HepG2 (cell line): ENCODE measurements around the gene DCT. TPM values are rescaled to one million over a fixed set of nuclear protein-coding genes. Genes with fewer than 3 reads are reported as not detected.

Experiments
- ATAC-seq: fragments of 200-7000 bp; cut with Tn5 transposase; 3 replicates; pipeline ENCODE4 v1.9.1; 2020; ENCODE audit warnings: mild to moderate bottlenecking, moderate library complexity
- BruUV-seq: library from RNA; stranded (reverse); fragments of 400-500 nt; replicated peaks from 2 replicates; lab custom pipeline; 2021; lab: Mats Ljungman, UMichigan
- CTCF ChIA-PET: fragments of 300-600 bp; formaldehyde crosslinking; extraction: SDS; loops from one replicate; lab custom pipeline; 2021; ENCODE audit warnings: low total read pairs, inconsistent platforms, low intra/inter-chr PET ratio; lab: Yijun Ruan, JAX
- POLR2A ChIA-PET: fragments of 350-600 bp; sonication (Branson Sonifier 250); formaldehyde crosslinking; loops from one replicate; lab custom pipeline; 2020; ENCODE audit warnings: antibody characterized with exemption, inconsistent platforms; lab: Yijun Ruan, JAX
- DNase-seq: peaks from one replicate; pipeline ENCODE4 v3.0.0-alpha.2; 2015; ENCODE audit warnings: low spot score
- FAIRE-seq: peaks from 3 replicates; lab custom pipeline; 2011; peaks lifted over from hg19 to GRCh38; lab: Jason Lieb, UNC
- H2AFZ ChIP-seq: one replicate; pipeline ENCODE4 v1.6.1; 2011; ENCODE audit warnings: low read length, inconsistent platforms
- H3K27ac ChIP-seq: fragments of 300-600 bp; 3 replicates; pipeline ENCODE4 v1.8.0; 2011; ENCODE audit warnings: mixed run types, mild to moderate bottlenecking, mixed read lengths, low read length, inconsistent platforms; ENCODE audit not compliant: insufficient read depth; ENCODE audit errors: extremely low read length
- H3K27me3 ChIP-seq, 2 experiments: fragments of 200-600 bp in 1 of 2; 2 replicates in 1 of 2; 3 replicates in 1 of 2; pipeline versions ENCODE4 v1.6.0 to v1.8.0; 2011; ENCODE audit warnings: low read length in 2 of 2, mild to moderate bottlenecking in 2 of 2, moderate library complexity in 2 of 2, inconsistent platforms in 1 of 2; ENCODE audit not compliant: insufficient read depth in 2 of 2, control insufficient read depth in 1 of 2
- H3K36me3 ChIP-seq, 2 experiments: fragments of 200-600 bp in 1 of 2; replicated peaks in 1 of 2; 2 replicates in 1 of 2; 3 replicates in 1 of 2; pipeline versions ENCODE4 v1.5.1 to v1.8.0; 2011; ENCODE audit warnings: low read length in 2 of 2, inconsistent platforms in 1 of 2; ENCODE audit not compliant: insufficient read depth in 2 of 2, control insufficient read depth in 1 of 2
- H3K4me1 ChIP-seq: 2 replicates; pipeline ENCODE4 v1.5.1; 2012; ENCODE audit warnings: low read length, inconsistent platforms; ENCODE audit not compliant: insufficient read depth
- H3K4me2 ChIP-seq: 2 replicates; pipeline ENCODE4 v1.6.0; 2011; ENCODE audit warnings: low read depth, low read length, inconsistent platforms
- H3K4me3 ChIP-seq, 3 experiments: fragments of 200-600 bp in 1 of 3; sonication (generic), shearing (Covaris generic) in 1 of 3; replicated peaks in 1 of 3; 2 replicates each; pipeline ENCODE4 v1.5.1; 2011 to 2016; ENCODE audit warnings: low read length in 3 of 3, inconsistent platforms in 2 of 3, low read depth in 2 of 3, mild to moderate bottlenecking in 2 of 3, control low read depth in 1 of 3, mixed read lengths in 1 of 3; ENCODE audit not compliant: insufficient read depth in 1 of 3
- H3K79me2 ChIP-seq: one replicate; pipeline ENCODE4 v1.6.1; 2011; ENCODE audit warnings: low read length, inconsistent platforms; ENCODE audit not compliant: insufficient read depth
- H3K9ac ChIP-seq: 2 replicates; pipeline ENCODE4 v1.6.0; 2011; ENCODE audit warnings: mild to moderate bottlenecking, low read depth, low read length, inconsistent platforms; ENCODE audit not compliant: insufficient read depth
- H3K9me3 ChIP-seq: 2 replicates; pipeline ENCODE4 v1.5.1; 2012; ENCODE audit warnings: mild to moderate bottlenecking, low read length
- H4K20me1 ChIP-seq: 2 replicates; pipeline ENCODE4 v1.6.0; 2011; ENCODE audit warnings: inconsistent platforms, mild to moderate bottlenecking, low read length, moderate library complexity; ENCODE audit not compliant: insufficient read depth
- ATAD3A ChIP-seq: sonication (generic); formaldehyde crosslinking; IDR thresholded peaks from 2 replicates; pipeline ENCODE4 v1.4.0; 2020; ENCODE audit warnings: missing genetic modification reagents
- HMGXB3 ChIP-seq: sonication (generic); formaldehyde crosslinking; IDR thresholded peaks from 2 replicates; pipeline ENCODE4 v1.4.0; 2020; ENCODE audit warnings: missing genetic modification reagents, borderline replicate concordance
- PRDM4 ChIP-seq: sonication (generic); formaldehyde crosslinking; IDR thresholded peaks from 2 replicates; pipeline ENCODE4 v1.9.0; 2021; ENCODE audit warnings: missing genetic modification reagents, borderline replicate concordance
- SIX4 ChIP-seq: sonication (generic); formaldehyde crosslinking; IDR thresholded peaks from 2 replicates; pipeline ENCODE4 v1.4.0; 2020; ENCODE audit warnings: missing genetic modification reagents
- SRY ChIP-seq: sonication (generic); formaldehyde crosslinking; IDR thresholded peaks from 2 replicates; pipeline ENCODE4 v1.8.0; 2022; ENCODE audit warnings: mild to moderate bottlenecking, missing genetic modification reagents
- TBX2 ChIP-seq: sonication (generic); formaldehyde crosslinking; IDR thresholded peaks from 2 replicates; pipeline ENCODE4 v1.5.0; 2020; ENCODE audit warnings: missing genetic modification reagents, mild to moderate bottlenecking, borderline replicate concordance
- ZFP62 ChIP-seq: sonication (generic); formaldehyde crosslinking; IDR thresholded peaks from 2 replicates; pipeline ENCODE4 v1.4.0; 2020; ENCODE audit warnings: missing genetic modification reagents
- ZGPAT ChIP-seq: IDR thresholded peaks from 2 replicates; pipeline ENCODE4 v1.6.1; 2016; ENCODE audit warnings: mild to moderate bottlenecking
- ZNF570 ChIP-seq: sonication (generic); formaldehyde crosslinking; IDR thresholded peaks from 2 replicates; pipeline ENCODE4 v1.4.0; 2020; ENCODE audit warnings: mild to moderate bottlenecking, missing genetic modification reagents, borderline replicate concordance
- ZNF749 ChIP-seq: sonication (generic); formaldehyde crosslinking; IDR thresholded peaks from 2 replicates; pipeline ENCODE4 v1.8.0; 2022; ENCODE audit warnings: mild to moderate bottlenecking, missing genetic modification reagents, moderate library complexity, borderline replicate concordance
- WGBS: methylation state at CpG from one replicate; pipeline ENCODE4 v1.1.6; 2017; ENCODE audit warnings: low lambda C conversion rate; 5-methylcytosine and 5-hydroxymethylcytosine counted together
- in situ Hi-C: cut with HindIII; loops from 2 replicates; pipeline ENCODE4 v1.10.0; 2017; ENCODE audit warnings: low pct_unique_long_range_greater_than_20kb; ENCODE audit not compliant: extremely low pct_ligation_motif_present
- intact Hi-C: fragments of 100-400 bp; cut with micrococcal nuclease; formaldehyde crosslinking; loops from one replicate; pipeline ENCODE4 v1.10.0; 2022; ENCODE audit not compliant: unreplicated experiment
- polyA plus RNA-seq, 8 experiments: library from polyadenylated mRNA; depleted of rRNA in 3 of 8; stranded (reverse) in 7 of 8; unstranded in 1 of 8; fragments of >200 nt; fragmentation: Illumina TruSeq in 4 of 8; extraction: Trizol in 4 of 8; gene quantifications; 2 replicates each; pipeline versions ENCODE4 v1.2.1 to v1.2.3, GENCODE V29; 2011 to 2016; ENCODE audit warnings: low read depth in 4 of 8, missing spikeins in 1 of 8, mixed read lengths in 1 of 8; ENCODE audit not compliant: insufficient read depth in 1 of 8
- total RNA-seq, 5 experiments: library from RNA; depleted of rRNA; stranded (reverse); fragments of >200 nt; fragmentation: Illumina TruSeq; extraction: Trizol; gene quantifications; 2 replicates each; pipeline ENCODE4 v1.2.3, GENCODE V29; 2016; ENCODE audit warnings: low read depth in 1 of 5

Gene DCT
- total and polyA plus RNA-seq, 2 of the 13 experiments (the other 11 are each of a cell fraction or from before 2014, with no cell fraction given): not detected

DNA sequence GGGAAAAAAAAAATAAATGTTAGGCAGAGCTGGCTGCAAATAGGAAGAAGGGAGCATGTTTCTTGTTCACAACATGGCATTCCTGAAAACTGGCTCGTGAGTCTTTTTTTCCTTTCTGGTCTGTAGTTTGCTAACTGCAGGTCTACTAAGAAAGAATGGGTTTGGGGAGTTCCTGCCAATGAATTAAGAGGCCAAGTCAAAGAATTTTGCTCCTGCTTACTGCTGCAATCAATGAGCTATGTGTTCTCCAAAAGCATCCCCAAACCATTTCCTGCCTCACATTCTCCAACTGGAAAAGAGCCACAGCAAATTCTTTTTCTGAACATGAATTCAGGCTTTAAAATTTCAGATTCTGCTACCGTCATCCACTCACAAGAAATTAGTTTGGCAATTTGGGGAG, 88.6 kb downstream of the DCT start:
- Histone ChIP-seq H3K36me3 (no peaks in the 10 kb centered on the region), H4K20me1 (no peaks in the 10 kb centered on the region), H3K27me3 (no peaks in the 10 kb centered on the region; a peak in 1 of 5 replicates), H3K9ac (no peak overlapping the region), H3K4me2 (no peak overlapping the region), H3K9me3 (no peaks in the 10 kb centered on the region)
- intact Hi-C loops: no loop called here
- in situ Hi-C loops: no loop called here
- BruUV-seq: no TSS peak
- ATAC-seq: no peak
- WGBS: 100% methylated on average over 2 of the region's 2 CpGs
- no peak for DNase-seq
- no peak for TF ChIP-seq PRDM4 (CRISPR knock-in tag)
- TF ChIP-seq ZGPAT (CRISPR knock-in tag): no peak
- no peak for TF ChIP-seq ZFP62 (CRISPR knock-in tag)
- TF ChIP-seq ATAD3A (CRISPR knock-in tag): no peak
- no peak for TF ChIP-seq SRY (CRISPR knock-in tag)
- no peak for TF ChIP-seq HMGXB3 (CRISPR knock-in tag)
- TF ChIP-seq SIX4: no peak
- TF ChIP-seq ZNF749 (CRISPR knock-in tag): no peak
- no peak for TF ChIP-seq ZNF570
- no peak for TF ChIP-seq TBX2 (CRISPR knock-in tag)
- TF ChIP-seq, all 625 proteins: peak for 0
- H3K79me2 ChIP-seq: no peaks in the 10 kb centered on the region
- no peak overlapping the region for H2AFZ ChIP-seq
- H3K27ac ChIP-seq: no peak overlapping the region
- POLR2A ChIA-PET: no interaction called here
- no peak overlapping the region for H3K4me3 ChIP-seq
- CTCF ChIA-PET: no interaction called here
- no peak for FAIRE-seq
- H3K4me1 ChIP-seq: no peaks in the 10 kb centered on the region
